Mesenchymal stem cell (in vitro differentiated cells and primary cell): ENCODE results near the gene ZNF408.
A peak's percentile ranks its signal among the peaks of the same experiment; 100 is the strongest.

Source experiments
- DNase-seq: peaks from one replicate; pipeline ENCODE4 v3.0.0-alpha.2; 2013
- H2AFZ ChIP-seq: one replicate; pipeline ENCODE4 v1.6.1; 2013; ENCODE audit warnings: low read depth, mild to moderate bottlenecking, control low read depth, inconsistent platforms, low read length, moderate library complexity
- H2AK5ac ChIP-seq: 2 replicates; pipeline ENCODE4 v1.6.1; 2013; ENCODE audit warnings: low read length, moderate library complexity, mild to moderate bottlenecking, inconsistent platforms; ENCODE audit not compliant: severe bottlenecking
- H2BK120ac ChIP-seq: one replicate; pipeline ENCODE4 v1.6.1; 2013; ENCODE audit warnings: low read depth, mild to moderate bottlenecking, inconsistent platforms, low read length, moderate library complexity
- H2BK12ac ChIP-seq, 2 experiments: one replicate each; pipeline ENCODE4 v1.6.1; 2013; ENCODE audit warnings: inconsistent platforms in 2 of 2, low read length in 2 of 2, mild to moderate bottlenecking in 2 of 2, moderate library complexity in 2 of 2, control low read depth in 1 of 2
- H2BK15ac ChIP-seq: one replicate; pipeline ENCODE4 v1.6.1; 2013; ENCODE audit warnings: mild to moderate bottlenecking, low read depth, inconsistent platforms; ENCODE audit not compliant: poor library complexity, severe bottlenecking
- H2BK5ac ChIP-seq: 2 replicates; pipeline ENCODE4 v1.6.1; 2013; ENCODE audit warnings: low read depth, mild to moderate bottlenecking, low read length, control low read depth, inconsistent platforms; ENCODE audit not compliant: poor library complexity, severe bottlenecking
- H3K14ac ChIP-seq, 2 experiments: one replicate each; pipeline ENCODE4 v1.6.1; 2013; ENCODE audit warnings: inconsistent platforms in 2 of 2, low read length in 2 of 2, control low read depth in 1 of 2, mild to moderate bottlenecking in 1 of 2, moderate library complexity in 1 of 2
- H3K18ac ChIP-seq, 2 experiments: one replicate each; pipeline ENCODE4 v1.6.1; 2013; ENCODE audit warnings: inconsistent platforms in 2 of 2, low read length in 2 of 2, control low read depth in 1 of 2, low read depth in 1 of 2, mild to moderate bottlenecking in 1 of 2
- H3K23ac ChIP-seq, 2 experiments: one replicate each; pipeline ENCODE4 v1.6.1; 2013; ENCODE audit warnings: inconsistent platforms in 2 of 2, low read length in 2 of 2, mild to moderate bottlenecking in 2 of 2, moderate library complexity in 2 of 2, control low read depth in 1 of 2
- H3K27ac ChIP-seq: 2 replicates; pipeline ENCODE4 v1.5.1; 2013; ENCODE audit warnings: mild to moderate bottlenecking, moderate library complexity, low read length, control low read depth, inconsistent platforms; ENCODE audit not compliant: poor library complexity, severe bottlenecking
- H3K27me3 ChIP-seq, 2 experiments: 2 replicates each; pipeline versions ENCODE4 v1.6.1 to v1.7.0; 2013; ENCODE audit warnings: low read length in 2 of 2, mild to moderate bottlenecking in 2 of 2, moderate library complexity in 2 of 2, control low read depth in 1 of 2, inconsistent platforms in 1 of 2; ENCODE audit not compliant: control insufficient read depth in 1 of 2, insufficient read depth in 1 of 2
- H3K36me3 ChIP-seq, 2 experiments: 2 replicates each; pipeline versions ENCODE4 v1.6.1 to v1.7.0; 2013; ENCODE audit warnings: low read length in 2 of 2, control low read depth in 1 of 2, inconsistent platforms in 1 of 2, low read depth in 1 of 2, mild to moderate bottlenecking in 1 of 2; ENCODE audit not compliant: insufficient read depth in 2 of 2, control insufficient read depth in 1 of 2
- H3K4ac ChIP-seq, 2 experiments: one replicate each; pipeline ENCODE4 v1.6.1; 2013; ENCODE audit warnings: inconsistent platforms in 2 of 2, low read length in 2 of 2, mild to moderate bottlenecking in 2 of 2, moderate library complexity in 2 of 2, control low read depth in 1 of 2, low read depth in 1 of 2
- H3K4me1 ChIP-seq: 2 replicates; pipeline ENCODE4 v1.6.1; 2013; ENCODE audit warnings: low read depth, low read length, control low read depth; ENCODE audit not compliant: control insufficient read depth, insufficient read depth
- H3K4me2 ChIP-seq: 2 replicates; pipeline ENCODE4 v1.6.1; 2013; ENCODE audit warnings: low read length, mild to moderate bottlenecking, inconsistent platforms; ENCODE audit not compliant: poor library complexity, severe bottlenecking
- H3K4me3 ChIP-seq, 2 experiments: 2 replicates each; pipeline versions ENCODE4 v1.5.1 to v1.7.0; 2013; ENCODE audit warnings: low read length in 2 of 2, mild to moderate bottlenecking in 2 of 2, control low read depth in 1 of 2, low read depth in 1 of 2; ENCODE audit not compliant: insufficient read depth in 1 of 2
- H3K79me1 ChIP-seq: replicated peaks from 2 replicates; pipeline ENCODE4 v1.6.1; 2013; ENCODE audit warnings: mild to moderate bottlenecking, control low read depth, low read length, inconsistent platforms; ENCODE audit not compliant: poor library complexity, severe bottlenecking
- H3K9ac ChIP-seq: 2 replicates; pipeline ENCODE4 v1.7.0; 2013; ENCODE audit warnings: mild to moderate bottlenecking, low read length, moderate library complexity
- H3K9me3 ChIP-seq: 2 replicates; pipeline ENCODE4 v1.7.0; 2013; ENCODE audit warnings: mild to moderate bottlenecking, low read length; ENCODE audit not compliant: control insufficient read depth
- H4K8ac ChIP-seq: one replicate; pipeline ENCODE4 v1.6.1; 2013; ENCODE audit warnings: inconsistent platforms, mild to moderate bottlenecking, low read length, moderate library complexity
- H4K91ac ChIP-seq: one replicate; pipeline ENCODE4 v1.6.1; 2013; ENCODE audit warnings: mild to moderate bottlenecking, low read length, inconsistent platforms
- WGBS: methylation state at CpG from one replicate; pipeline ENCODE4 v1.1.7; 2013; ENCODE audit warnings: mixed read lengths; 5-methylcytosine and 5-hydroxymethylcytosine counted together
- small RNA-seq: library from polyadenylated mRNA; stranded (forward); fragments of <200 nt; extraction: miRNeasy Mini kit (QIAGEN cat#:217004); gene quantifications from one replicate; pipeline ENCODE3, GENCODE V24; 2013; ENCODE audit warnings: low read depth

Gene ZNF408

GRCh38 chr11:46745995-46746394, 45.2 kb downstream of the ZNF408 start:
- no peak overlapping the region for H2BK5ac ChIP-seq
- H3K79me1 ChIP-seq = peaks cover 3% of the 10 kb centered on the region
- peaks cover 60 to 88% of the 10 kb centered on the region in 2 experiments for H3K36me3 ChIP-seq
- H3K4me2 ChIP-seq = no peak overlapping the region
- no peak for DNase-seq
- H3K18ac ChIP-seq = no peak overlapping the region
- H3K27ac ChIP-seq = no peak overlapping the region
- H2AFZ ChIP-seq = no peak overlapping the region
- 100% methylated on average over 1 of the region's 3 CpGs for WGBS
- no peak overlapping the region for H3K14ac ChIP-seq
- H3K4ac ChIP-seq = no peak overlapping the region
- no peak overlapping the region for H3K9ac ChIP-seq
- H3K9me3 ChIP-seq = no peaks in the 10 kb centered on the region
- H2BK120ac ChIP-seq = no peak overlapping the region
- no peak overlapping the region for H4K8ac ChIP-seq
- no peak overlapping the region for H2BK12ac ChIP-seq
- H3K23ac ChIP-seq = no peak overlapping the region
- no peak overlapping the region for H2AK5ac ChIP-seq
- no peaks in the 10 kb centered on the region for H3K27me3 ChIP-seq
- H3K4me1 ChIP-seq = no peaks in the 10 kb centered on the region
- H4K91ac ChIP-seq = no peak overlapping the region
- no peak overlapping the region for H3K4me3 ChIP-seq
- H2BK15ac ChIP-seq = no peak overlapping the region

- Histone ChIP-seq H2BK12ac (no peak overlapping the region), H3K4ac (no peak overlapping the region), H3K4me1 (no peaks in the 10 kb centered on the region), H3K27ac (no peak overlapping the region), H3K4me3 (no peak overlapping the region), H3K9ac (no peak overlapping the region), H3K9me3 (no peaks in the 10 kb centered on the region), H4K91ac (no peak overlapping the region), H3K27me3 (no peaks in the 10 kb centered on the region), H2AFZ (no peak overlapping the region), H4K8ac (no peak overlapping the region), H3K79me1 (no peaks in the 10 kb centered on the region), H3K23ac (no peak overlapping the region), H2AK5ac (no peak overlapping the region), H2BK15ac (no peak overlapping the region), H3K4me2 (no peak overlapping the region), H3K14ac (no peak overlapping the region), H2BK5ac (no peak overlapping the region), H2BK120ac (no peak overlapping the region), H3K36me3 (peaks cover 52 to 86% of the 10 kb centered on the region in 2 experiments), H3K18ac (no peak overlapping the region)
- WGBS = 96% methylated on average over 6 of the region's 6 CpGs
- DNase-seq = no peak
These were observed 46.3 kb downstream of the ZNF408 start for GRCh38 chr11:46747150-46747549.

Small RNAs within 50 kb of the gene (small RNA-seq; reads per million reads assigned to genes)
- gene MIR5582 = 3.2 reads per million, percentile 20 among the genes with 10 or more reads in this experiment
